GM13977 (cell line): ENCODE measurements around the gene CDKL1.

Experiments used
- DNase-seq: peaks from one replicate; pipeline ENCODE4 v3.0.0; 2012; ENCODE audit warnings: low spot score
- in situ Hi-C: fragments of 300-500 bp; cut with MboI; formaldehyde crosslinking; loops from one replicate; pipeline ENCODE4 v1.12.0; 2022; ENCODE audit warnings: low sequenced_read_pairs, low pct_unique_long_range_greater_than_20kb, mixed read lengths, inconsistent platforms; ENCODE audit not compliant: unreplicated experiment
- TF ChIP-seq, protein P1 (sequence below): IDR thresholded peaks from 2 replicates; pipeline ENCODE4 v1.5.1; 2012; ENCODE audit warnings: mild to moderate bottlenecking, control low read depth; ENCODE audit not compliant: insufficient read depth; ENCODE audit errors: extremely low read depth, missing control alignments

The CDKL1 gene

DNA sequence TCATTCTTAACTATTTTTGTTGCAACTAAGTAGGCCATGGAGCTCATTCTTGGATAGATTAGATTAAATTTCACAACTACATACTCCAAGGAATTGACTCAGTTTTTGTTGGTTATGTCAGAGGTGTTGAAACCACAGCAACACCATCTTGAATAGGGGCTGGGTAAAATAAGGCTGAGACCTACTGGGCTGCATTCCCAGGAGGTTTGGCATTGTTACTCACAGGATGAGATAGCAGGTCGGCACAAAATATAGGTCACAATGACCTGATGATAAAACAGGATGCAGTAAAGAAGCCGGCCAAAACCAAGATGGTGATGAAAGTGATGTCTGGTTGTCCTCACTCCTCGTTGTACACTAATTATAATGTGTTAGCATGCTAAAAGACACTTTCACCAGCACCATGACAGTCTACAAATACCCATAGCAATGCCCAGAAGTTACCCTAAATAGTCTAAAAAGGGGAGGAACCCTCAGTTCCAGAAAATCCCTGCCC lies 63.6 kb downstream of the CDKL1 start:
- in situ Hi-C loops, result no loop called here
- TF ChIP-seq, protein P1, sequence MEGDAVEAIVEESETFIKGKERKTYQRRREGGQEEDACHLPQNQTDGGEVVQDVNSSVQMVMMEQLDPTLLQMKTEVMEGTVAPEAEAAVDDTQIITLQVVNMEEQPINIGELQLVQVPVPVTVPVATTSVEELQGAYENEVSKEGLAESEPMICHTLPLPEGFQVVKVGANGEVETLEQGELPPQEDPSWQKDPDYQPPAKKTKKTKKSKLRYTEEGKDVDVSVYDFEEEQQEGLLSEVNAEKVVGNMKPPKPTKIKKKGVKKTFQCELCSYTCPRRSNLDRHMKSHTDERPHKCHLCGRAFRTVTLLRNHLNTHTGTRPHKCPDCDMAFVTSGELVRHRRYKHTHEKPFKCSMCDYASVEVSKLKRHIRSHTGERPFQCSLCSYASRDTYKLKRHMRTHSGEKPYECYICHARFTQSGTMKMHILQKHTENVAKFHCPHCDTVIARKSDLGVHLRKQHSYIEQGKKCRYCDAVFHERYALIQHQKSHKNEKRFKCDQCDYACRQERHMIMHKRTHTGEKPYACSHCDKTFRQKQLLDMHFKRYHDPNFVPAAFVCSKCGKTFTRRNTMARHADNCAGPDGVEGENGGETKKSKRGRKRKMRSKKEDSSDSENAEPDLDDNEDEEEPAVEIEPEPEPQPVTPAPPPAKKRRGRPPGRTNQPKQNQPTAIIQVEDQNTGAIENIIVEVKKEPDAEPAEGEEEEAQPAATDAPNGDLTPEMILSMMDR, result no peak
- DNase-seq, result no peak

DNA sequence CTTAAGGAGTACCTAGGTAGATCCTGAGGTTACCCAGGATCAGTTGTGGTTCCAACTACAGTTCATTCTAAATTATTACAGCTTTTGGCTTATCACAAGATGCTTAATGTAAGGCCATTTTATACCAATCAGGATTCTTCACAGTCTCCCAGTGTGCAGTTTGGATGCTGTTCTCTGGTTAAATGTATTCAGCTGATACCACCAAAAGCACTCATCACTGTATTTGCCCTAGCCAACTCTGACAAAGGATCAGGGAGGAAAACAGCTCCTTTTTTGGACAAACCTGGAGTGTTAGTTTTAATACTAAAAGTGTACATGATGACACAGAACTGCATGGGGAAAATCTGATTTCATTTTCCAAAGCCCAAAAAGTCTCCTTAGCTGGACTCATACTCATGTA lies 65.1 kb downstream of the CDKL1 start:
- no peak for DNase-seq
- TF ChIP-seq, protein P1, result no peak
- in situ Hi-C loops, result no loop called here

DNA sequence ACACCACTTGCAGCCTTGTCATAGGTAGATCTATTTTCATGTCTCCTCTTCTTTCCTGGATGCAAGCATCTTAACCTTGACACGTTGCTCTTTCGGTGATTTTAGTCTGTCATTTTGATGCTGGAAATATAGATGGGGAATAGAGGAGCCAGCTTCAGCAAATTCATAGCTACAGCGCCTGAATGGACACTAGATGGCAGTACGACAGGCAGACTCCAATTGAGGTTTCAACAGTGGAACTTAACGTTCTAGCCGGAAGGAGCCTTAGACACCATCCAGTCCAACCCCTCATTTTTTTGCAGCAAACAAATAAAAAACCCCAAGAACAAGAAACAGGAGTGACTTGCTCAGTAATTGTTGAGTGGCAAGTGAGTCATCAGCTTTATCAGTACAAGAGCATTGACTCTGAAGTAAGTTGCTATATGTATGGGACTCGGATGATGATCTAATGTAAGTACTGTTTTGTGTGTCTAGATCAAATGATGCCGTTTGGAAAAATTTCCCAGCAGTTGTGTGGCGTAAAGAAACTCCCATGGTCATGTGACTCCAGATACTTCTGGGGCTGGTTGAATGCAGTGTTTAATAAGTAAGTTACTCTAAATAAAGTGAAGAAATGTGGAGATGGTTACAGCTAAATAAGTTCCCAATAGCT lies 75.5 kb downstream of the CDKL1 start:
- in situ Hi-C loops, result loop anchor here (10.0 kb wide), 1 partner anchor 204 kb away; no protein-coding TSS in a partner anchor
- TF ChIP-seq, protein P1, result peak; percentile 76
- peak; percentile 71 for DNase-seq

DNA sequence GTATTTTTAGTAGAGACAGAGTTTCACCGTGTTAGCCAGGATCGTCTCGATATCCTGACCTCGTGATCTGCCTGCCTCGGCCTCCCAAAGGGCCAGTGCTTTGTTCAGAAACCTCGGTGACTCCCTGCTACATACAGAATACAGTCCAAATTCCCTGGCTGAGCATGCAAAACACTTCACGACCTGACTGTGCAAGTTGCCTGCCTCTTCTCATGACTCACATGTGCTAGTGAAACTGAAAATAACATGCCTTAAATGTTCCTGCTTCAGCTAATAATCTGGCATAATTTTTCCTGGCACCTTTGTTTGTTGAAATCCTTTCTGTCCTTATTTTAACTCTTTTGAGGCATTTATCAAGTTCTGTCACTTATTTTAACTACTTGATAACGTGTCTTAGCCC lies 76.4 kb downstream of the CDKL1 start:
- in situ Hi-C loops, result loop anchor here (10.0 kb wide), 1 partner anchor 205 kb away; no protein-coding TSS in a partner anchor
- no peak for DNase-seq
- TF ChIP-seq, protein P1, result no peak

DNA sequence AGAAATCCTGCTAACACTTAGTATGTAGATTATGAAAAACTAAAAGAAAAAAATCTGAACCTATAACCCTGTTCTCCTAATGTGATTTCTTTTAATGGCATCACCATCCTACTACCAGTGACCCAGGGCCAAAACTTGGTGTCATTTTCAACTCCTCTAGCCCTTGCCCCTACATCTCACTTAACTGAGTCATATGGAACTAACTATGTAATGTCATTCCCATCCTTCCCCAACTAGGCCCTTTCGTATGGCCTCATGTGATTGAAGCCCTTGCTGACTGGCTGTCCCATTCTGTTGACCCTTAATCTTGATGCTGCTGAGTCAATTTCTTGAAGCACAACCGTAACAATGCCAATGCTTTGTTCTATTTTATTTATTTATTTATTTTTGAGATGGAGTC lies 77.0 kb downstream of the CDKL1 start:
- DNase-seq, result no peak
- in situ Hi-C loops, result loop anchor here (10.0 kb wide), 1 partner anchor 205 kb away; no protein-coding TSS in a partner anchor
- TF ChIP-seq, protein P1, result no peak

DNA sequence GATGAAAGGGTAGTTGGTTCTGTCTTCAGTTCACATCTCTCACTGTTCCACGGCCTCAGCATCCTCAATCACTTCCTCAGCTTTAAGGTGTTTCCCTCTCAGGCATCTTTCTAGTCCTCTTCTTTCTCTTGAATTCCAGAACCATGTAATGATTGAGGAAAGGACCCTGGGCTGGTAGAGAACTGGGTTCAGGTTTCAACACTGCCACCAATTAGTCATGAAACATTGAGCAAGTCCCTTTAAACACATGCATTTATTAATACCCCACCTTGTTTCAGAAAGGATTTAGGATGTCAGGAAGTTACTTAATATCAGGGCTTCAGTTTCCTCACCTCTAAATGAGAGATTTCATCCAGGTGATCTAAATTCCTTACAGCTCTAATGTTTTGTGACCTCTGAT lies 77.4 kb downstream of the CDKL1 start:
- TF ChIP-seq, protein P1, result no peak
- in situ Hi-C loops, result no loop called here
- DNase-seq, result no peak
